ENCODE results near the gene NUBP1.

The NUBP1 gene

GRCh38 chr16:10806698-10807097, 63.1 kb downstream of the NUBP1 start:
- no peak for DNase-seq (ENCODE audit: low read depth in 2 of 2)

- DNase-seq (ENCODE audit: low read depth in 2 of 2) = no peak
Measured at GRCh38 chr16:10808218-10808617, 64.6 kb downstream of the NUBP1 start.

- DNase-seq (ENCODE audit: low read depth in 2 of 2) = no peak
Measured at GRCh38 chr16:10808850-10809249, 65.2 kb downstream of the NUBP1 start.

GRCh38 chr16:10809706-10810105, 66.1 kb downstream of the NUBP1 start:
- DNase-seq (ENCODE audit: low read depth in 2 of 2) = no peak

- no peak for DNase-seq (ENCODE audit: low read depth in 2 of 2)
Measured at GRCh38 chr16:10812312-10813098, 68.9 kb downstream of the NUBP1 start.

GRCh38 chr16:10813099-10813455, 69.4 kb downstream of the NUBP1 start:
- no peak for DNase-seq (ENCODE audit: low read depth in 2 of 2)

GRCh38 chr16:10817514-10817913, 73.9 kb downstream of the NUBP1 start:
- no peak for DNase-seq (ENCODE audit: low read depth in 2 of 2)

- no peak for DNase-seq (ENCODE audit: low read depth in 2 of 2)
Measured at GRCh38 chr16:10817963-10818941, 74.6 kb downstream of the NUBP1 start, which contains the start of gene TVP23A. TVP23A (minus strand) TSS chr16:10818794; CDS start chr16:10818493, 301 bp downstream.
